ENCODE data around the gene CRYGB.

DNA sequence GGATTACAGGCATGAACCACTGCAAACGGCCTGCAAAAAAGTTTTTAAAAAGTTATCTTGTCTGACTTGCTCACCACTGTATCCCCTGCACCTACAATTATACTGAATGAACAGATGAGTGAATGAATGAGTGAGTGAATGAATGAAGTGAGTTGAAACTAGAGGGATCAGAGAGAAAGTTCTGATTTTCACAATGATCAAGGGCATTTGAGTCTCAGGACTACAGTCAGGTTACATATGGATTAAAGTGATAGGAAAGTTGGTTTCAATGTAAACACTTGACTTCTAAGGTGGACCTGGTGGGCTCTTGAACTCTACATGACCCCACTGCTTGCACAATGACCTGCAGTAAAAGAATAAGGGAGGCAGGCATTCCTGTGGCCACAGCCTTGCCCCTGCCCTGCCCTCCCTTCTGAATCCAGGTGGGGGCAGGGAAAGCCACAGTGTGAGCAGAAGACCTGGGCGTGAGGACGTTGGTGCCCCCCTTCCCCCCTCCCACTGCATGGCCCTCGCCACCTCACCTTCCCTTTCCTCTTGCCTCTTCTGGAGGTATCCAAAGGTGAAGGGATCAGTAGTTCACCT, 33.2 kb upstream of the CRYGB start:
- TF ChIP-seq, protein P1, sequence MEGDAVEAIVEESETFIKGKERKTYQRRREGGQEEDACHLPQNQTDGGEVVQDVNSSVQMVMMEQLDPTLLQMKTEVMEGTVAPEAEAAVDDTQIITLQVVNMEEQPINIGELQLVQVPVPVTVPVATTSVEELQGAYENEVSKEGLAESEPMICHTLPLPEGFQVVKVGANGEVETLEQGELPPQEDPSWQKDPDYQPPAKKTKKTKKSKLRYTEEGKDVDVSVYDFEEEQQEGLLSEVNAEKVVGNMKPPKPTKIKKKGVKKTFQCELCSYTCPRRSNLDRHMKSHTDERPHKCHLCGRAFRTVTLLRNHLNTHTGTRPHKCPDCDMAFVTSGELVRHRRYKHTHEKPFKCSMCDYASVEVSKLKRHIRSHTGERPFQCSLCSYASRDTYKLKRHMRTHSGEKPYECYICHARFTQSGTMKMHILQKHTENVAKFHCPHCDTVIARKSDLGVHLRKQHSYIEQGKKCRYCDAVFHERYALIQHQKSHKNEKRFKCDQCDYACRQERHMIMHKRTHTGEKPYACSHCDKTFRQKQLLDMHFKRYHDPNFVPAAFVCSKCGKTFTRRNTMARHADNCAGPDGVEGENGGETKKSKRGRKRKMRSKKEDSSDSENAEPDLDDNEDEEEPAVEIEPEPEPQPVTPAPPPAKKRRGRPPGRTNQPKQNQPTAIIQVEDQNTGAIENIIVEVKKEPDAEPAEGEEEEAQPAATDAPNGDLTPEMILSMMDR (IDR thresholded peaks at IDR 0.05) = no peak
- TF ChIP-seq POLR2A (IDR thresholded peaks at IDR 0.05) (no peak), EP300 (IDR thresholded peaks at IDR 0.05) (no peak), POLR2AphosphoS5 (IDR thresholded peaks at IDR 0.05) (no peak)

All from gastroesophageal sphincter (tissue), 3 donors.